Breast epithelium (tissue), 4 donors: Measurements from ENCODE around the gene TSPEAR. TPM values are rescaled to one million over a fixed set of nuclear protein-coding genes. Genes with fewer than 3 reads are reported as not detected.
"Not testable (repeated sequence)": the region's sequence is repeated elsewhere in the genome, so short reads cannot be mapped to it uniquely, and the experiment has no call there.

Experiments
- DNase-seq, 2 donors: peaks; one replicate each; pipeline ENCODE4 v3.0.0-alpha.2; 2019; ENCODE audit warnings: low spot score in 2 of 2
- H3K27ac ChIP-seq, 2 donors: fragments of 200-600 bp; sonication (generic) in 1 of 2; one replicate each; pipeline ENCODE4 v1.5.1; 2016 to 2019; ENCODE audit warnings: mild to moderate bottlenecking in 1 of 2
- H3K27me3 ChIP-seq, 2 donors: fragments of 200-600 bp; sonication (generic) in 1 of 2; one replicate each; pipeline versions ENCODE4 v1.5.1 to v1.6.0; 2017 to 2019; ENCODE audit warnings: control low read depth in 1 of 2, mild to moderate bottlenecking in 1 of 2
- H3K36me3 ChIP-seq: fragments of 200-600 bp; one replicate; pipeline ENCODE4 v1.5.1; 2019
- H3K4me1 ChIP-seq, 2 donors: fragments of 200-600 bp; sonication (generic); one replicate each; pipeline ENCODE4 v1.5.1; 2016 to 2019; ENCODE audit warnings: control low read depth in 1 of 2
- H3K4me3 ChIP-seq, 3 donors: fragments of 200-600 bp; sonication (generic); 1 replicate in 2 of 3; 2 replicates in 1 of 3; pipeline ENCODE4 v1.5.1; 2016 to 2019; ENCODE audit warnings: mild to moderate bottlenecking in 3 of 3, moderate library complexity in 2 of 3
- H3K9me3 ChIP-seq, 2 donors: fragments of 200-600 bp; sonication (generic) in 1 of 2; one replicate each; pipeline ENCODE4 v1.5.1; 2016 to 2019; ENCODE audit warnings: control low read depth in 1 of 2
- POLR2A ChIP-seq: fragments of 450-650 bp; IDR thresholded peaks from one replicate; pipeline ENCODE4 v1.6.1; 2016; ENCODE audit warnings: antibody characterized with exemption, mild to moderate bottlenecking, moderate library complexity
- POLR2AphosphoS5 ChIP-seq, 3 donors: sonication (generic); formaldehyde crosslinking; IDR thresholded peaks; one replicate each; pipeline ENCODE4 v1.6.1; 2017; ENCODE audit warnings: antibody characterized with exemption in 3 of 3
- intact Hi-C: fragments of 100-400 bp; cut with DNase I; formaldehyde crosslinking; loops from one replicate; pipeline ENCODE4 v1.15.1; 2023; ENCODE audit warnings: low total_unique reads
- total RNA-seq, 3 donors: library from RNA; depleted of rRNA; stranded (reverse); fragments of >200 nt; gene quantifications; one replicate each; pipeline ENCODE4 v1.1.0, GENCODE V29; 2016
- TF ChIP-seq, protein P1 (sequence below), 3 donors: fragments of 450-650 bp; IDR thresholded peaks; one replicate each; pipeline ENCODE4 v1.5.1; 2016 to 2017; ENCODE audit warnings: antibody characterized with exemption in 3 of 3, mild to moderate bottlenecking in 3 of 3, moderate library complexity in 3 of 3

Gene TSPEAR
- total RNA-seq, 3 donors from 2014 or later, result 0.15 TPM; not detected in 2

DNA sequence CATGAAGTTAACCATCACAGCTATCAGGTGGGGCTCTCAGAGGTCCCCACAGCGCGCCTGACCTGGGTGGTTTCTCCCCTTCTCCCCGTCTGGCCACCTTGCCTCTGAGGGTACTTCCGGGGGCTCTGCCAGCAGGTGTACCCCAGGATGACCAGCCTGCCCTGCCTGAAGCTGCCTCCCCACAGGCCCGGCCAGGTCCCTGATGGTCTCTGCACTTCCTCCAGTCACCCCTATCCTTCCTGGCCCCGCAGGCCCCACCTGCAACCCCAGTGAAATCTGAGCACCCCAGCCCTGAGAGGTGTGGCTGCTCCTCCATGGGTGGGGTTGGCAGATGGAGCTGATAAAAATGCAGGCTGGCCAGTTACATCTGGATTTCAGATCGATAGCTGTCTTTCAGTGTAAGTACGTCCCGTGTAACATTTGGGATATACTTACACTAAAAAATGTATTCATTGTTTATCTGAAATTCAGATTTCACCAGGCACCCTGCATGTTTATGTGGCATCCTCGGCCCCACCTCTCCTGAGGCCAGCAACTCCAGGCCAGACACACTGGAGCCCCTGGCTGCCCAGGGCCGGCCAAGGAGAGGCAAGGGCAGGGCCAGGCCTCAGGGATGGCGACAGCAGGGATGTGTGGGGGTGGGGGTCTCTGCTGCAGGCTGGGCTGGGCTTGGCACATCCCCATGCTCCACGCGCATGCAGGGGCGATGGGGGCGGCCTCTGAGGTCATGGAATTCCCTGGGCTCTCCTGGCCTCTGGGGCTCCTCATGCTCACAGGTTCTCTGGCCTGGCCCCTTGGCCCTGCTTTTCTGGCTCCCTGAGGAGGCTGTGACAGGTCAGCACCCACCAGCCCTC is 230.9 kb downstream of the TSPEAR start:
- Histone ChIP-seq H3K36me3 (no peaks in the 10 kb centered on the region), H3K9me3 (no peaks in the 10 kb centered on the region), H3K4me3 (no peak overlapping the region), H3K27ac (no peak overlapping the region), H3K4me1 (no peaks in the 10 kb centered on the region), H3K27me3 (peaks cover 0 to 11% of the 10 kb centered on the region in 2 donors)
- TF ChIP-seq, protein P1, sequence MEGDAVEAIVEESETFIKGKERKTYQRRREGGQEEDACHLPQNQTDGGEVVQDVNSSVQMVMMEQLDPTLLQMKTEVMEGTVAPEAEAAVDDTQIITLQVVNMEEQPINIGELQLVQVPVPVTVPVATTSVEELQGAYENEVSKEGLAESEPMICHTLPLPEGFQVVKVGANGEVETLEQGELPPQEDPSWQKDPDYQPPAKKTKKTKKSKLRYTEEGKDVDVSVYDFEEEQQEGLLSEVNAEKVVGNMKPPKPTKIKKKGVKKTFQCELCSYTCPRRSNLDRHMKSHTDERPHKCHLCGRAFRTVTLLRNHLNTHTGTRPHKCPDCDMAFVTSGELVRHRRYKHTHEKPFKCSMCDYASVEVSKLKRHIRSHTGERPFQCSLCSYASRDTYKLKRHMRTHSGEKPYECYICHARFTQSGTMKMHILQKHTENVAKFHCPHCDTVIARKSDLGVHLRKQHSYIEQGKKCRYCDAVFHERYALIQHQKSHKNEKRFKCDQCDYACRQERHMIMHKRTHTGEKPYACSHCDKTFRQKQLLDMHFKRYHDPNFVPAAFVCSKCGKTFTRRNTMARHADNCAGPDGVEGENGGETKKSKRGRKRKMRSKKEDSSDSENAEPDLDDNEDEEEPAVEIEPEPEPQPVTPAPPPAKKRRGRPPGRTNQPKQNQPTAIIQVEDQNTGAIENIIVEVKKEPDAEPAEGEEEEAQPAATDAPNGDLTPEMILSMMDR (IDR thresholded peaks at IDR 0.05), result no peak
- no peak for TF ChIP-seq POLR2AphosphoS5 (IDR thresholded peaks at IDR 0.05)
- DNase-seq, result no peak
- intact Hi-C loops, result loop anchor here (2.0 kb wide), 1 partner anchor 30 kb away; no protein-coding TSS in a partner anchor

DNA sequence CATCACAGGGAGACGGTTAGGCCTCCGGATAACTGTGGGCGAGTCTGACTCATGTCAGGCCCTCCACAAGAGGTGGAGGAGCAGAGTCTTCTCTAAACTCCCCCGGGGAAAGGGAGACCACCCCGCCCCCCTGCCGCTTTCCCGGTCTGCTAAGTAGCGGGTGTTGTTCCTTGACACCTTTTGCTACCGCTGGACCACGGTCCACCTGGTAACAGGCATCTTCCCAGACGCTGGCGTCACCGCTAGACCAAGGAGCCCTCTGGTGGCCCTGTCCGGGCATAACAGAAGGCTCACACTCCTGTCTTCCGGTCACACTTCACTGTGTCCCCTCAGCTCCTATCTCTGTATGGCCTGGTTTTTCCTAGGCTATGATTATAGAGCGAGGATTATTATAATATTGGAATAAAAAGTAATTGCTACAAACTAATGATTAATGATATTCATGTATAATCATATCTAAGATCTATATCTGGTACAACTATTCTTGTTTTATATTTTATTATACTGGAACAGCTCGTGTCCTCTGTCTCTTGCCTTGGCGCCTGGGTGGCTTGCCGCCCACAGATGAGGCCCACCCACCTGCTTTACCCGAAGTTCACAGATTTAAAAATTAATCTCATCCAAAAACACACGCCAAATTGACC is 231.7 kb downstream of the TSPEAR start:
- H3K4me3 ChIP-seq, H3K9me3 ChIP-seq, H3K27ac ChIP-seq, H3K4me1 ChIP-seq, H3K36me3 ChIP-seq, DNase-seq, H3K27me3 ChIP-seq: not testable (repeated sequence)
- intact Hi-C loops, result loop anchor here (2.0 kb wide), 1 partner anchor 29 kb away; no protein-coding TSS in a partner anchor
- TF ChIP-seq, protein P1 (IDR thresholded peaks at IDR 0.05), result peak in 2 of 3 donors; percentile 30 to 49

DNA sequence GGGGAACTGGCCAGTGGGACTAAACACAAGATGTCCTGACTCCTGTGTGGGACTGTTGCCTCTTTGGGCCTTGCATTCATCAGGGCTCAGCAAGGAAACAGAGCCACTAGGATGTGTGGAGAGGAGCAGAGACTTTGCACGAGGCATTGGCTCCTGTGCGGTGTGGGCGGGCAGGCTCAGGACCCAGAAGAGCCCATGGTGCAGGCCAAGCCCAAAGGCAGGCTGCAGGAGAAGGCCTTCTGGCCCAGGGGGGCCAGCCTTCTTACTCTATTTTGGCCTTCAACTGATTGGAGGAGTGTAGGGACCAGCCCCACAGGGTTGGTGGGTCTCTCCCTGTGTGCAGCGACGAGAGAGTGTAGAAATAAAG is 232.6 kb downstream of the TSPEAR start:
- intact Hi-C loops, result no loop called here
- H3K36me3 ChIP-seq, result no peaks in the 10 kb centered on the region
- DNase-seq, result no peak
- peaks cover 0 to 6% of the 10 kb centered on the region in 2 donors for H3K27me3 ChIP-seq
- no peaks in the 10 kb centered on the region for H3K9me3 ChIP-seq
- no peak overlapping the region for H3K4me3 ChIP-seq
- TF ChIP-seq POLR2A, result no peak
- TF ChIP-seq, protein P1 (IDR thresholded peaks at IDR 0.05), result no peak
- no peak for TF ChIP-seq POLR2AphosphoS5 (IDR thresholded peaks at IDR 0.05)
- no peaks in the 10 kb centered on the region for H3K4me1 ChIP-seq
- no peak overlapping the region for H3K27ac ChIP-seq

DNA sequence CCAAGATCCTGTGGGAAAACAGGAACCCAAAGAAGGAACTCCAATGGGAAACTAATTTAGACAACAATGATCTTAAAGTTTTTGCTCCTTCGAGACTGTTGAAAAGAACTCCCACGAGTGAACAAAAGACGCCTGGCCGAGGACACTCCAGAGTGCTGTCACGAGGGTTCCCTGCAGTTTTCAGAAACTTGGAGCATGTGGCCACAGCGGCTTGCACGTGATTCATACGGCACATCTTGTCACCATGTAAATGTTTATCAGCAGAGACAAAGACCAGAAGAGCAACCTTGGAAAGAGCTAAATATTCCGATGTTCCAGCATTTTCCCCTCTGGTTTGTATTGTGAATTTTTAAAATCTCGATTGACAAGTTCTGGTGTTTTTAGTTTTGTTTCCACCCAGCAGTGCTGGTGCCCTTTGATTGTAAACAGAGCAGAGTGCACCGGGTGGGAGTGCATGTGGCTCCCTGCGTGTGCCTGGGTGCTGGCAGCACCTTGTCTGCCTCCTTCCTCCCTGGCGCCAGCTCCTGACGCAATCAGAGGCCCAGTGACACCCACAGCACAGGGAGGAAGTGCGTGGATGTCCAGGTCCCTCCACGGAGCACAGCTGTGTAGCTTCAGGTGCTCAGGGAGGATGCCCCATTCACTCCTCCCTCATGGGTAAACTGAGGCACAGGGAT is 233.1 kb downstream of the TSPEAR start:
- Histone ChIP-seq H3K27me3 (peaks cover 0 to 3% of the 10 kb centered on the region in 2 donors), H3K36me3 (no peaks in the 10 kb centered on the region), H3K9me3 (no peaks in the 10 kb centered on the region), H3K4me3 (no peak overlapping the region), H3K27ac (no peak overlapping the region), H3K4me1 (no peaks in the 10 kb centered on the region)
- intact Hi-C loops, result no loop called here
- TF ChIP-seq, protein P1 (IDR thresholded peaks at IDR 0.05), result no peak
- no peak for TF ChIP-seq POLR2AphosphoS5 (IDR thresholded peaks at IDR 0.05)
- TF ChIP-seq POLR2A, result no peak
- no peak for DNase-seq

DNA sequence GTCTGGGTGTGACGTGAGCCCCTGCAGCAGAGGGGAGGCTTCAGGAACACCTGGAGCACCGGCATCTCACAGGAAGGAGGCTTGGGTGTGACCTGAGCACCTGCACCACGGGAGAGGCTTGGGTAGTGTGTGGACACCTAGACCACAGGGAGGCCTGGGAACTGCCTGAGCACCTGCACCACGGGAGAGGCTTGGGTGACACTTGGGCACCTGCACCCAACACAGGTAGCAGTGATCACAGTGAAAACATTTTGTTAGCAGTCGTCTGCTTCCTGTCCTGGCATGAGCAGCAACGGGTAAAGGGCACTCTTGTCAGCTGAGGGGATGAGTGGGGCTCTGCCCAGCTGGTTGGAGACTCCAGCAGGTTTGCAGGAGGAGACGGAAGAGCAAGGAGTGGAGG is 233.7 kb downstream of the TSPEAR start:
- DNase-seq, result no peak
- Histone ChIP-seq H3K9me3 (no peaks in the 10 kb centered on the region), H3K4me1 (no peaks in the 10 kb centered on the region), H3K27me3 (no peaks in the 10 kb centered on the region), H3K4me3 (no peak overlapping the region), H3K36me3 (no peaks in the 10 kb centered on the region), H3K27ac (no peak overlapping the region)
- TF ChIP-seq POLR2A (no peak), POLR2AphosphoS5 (IDR thresholded peaks at IDR 0.05) (no peak)
- TF ChIP-seq, protein P1 (IDR thresholded peaks at IDR 0.05), result no peak
- intact Hi-C loops, result no loop called here
